Activated CD4-positive, alpha-beta T cell treated with anti-CD3 and anti-CD28 coated beads, Interleukin-2, amount 50 U/mL, for 4 hours (primary cell): ENCODE results near the gene UBE2Q2.
"Not testable (repeated sequence)": the region's sequence is repeated elsewhere in the genome, so short reads cannot be mapped to it uniquely, and the experiment has no call there.

Source experiments
- DNase-seq, 2 experiments: peaks; one replicate each; pipeline ENCODE4 v3.0.0-alpha.2; 2020

UBE2Q2 gene

DNA sequence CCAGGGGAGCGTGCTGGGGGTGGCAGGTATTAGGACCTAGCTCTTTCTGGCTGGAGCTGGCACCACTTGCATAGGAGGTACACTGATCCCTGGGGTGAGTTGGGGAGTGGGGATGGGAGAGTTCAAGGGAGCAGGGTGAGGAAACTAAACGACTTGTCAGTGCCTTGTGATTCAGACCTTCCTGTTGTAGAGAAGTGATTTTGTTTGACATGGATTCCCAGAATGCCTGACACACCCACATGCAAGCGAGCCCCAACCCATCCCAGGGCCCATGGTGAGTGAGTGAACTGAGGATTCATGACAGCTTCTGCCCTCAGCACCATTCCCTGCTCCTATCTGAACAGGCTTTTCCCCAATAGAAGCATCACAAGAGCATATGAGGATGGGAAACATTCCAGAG, 15.6 kb upstream of the UBE2Q2 start:
- no peak for DNase-seq

DNA sequence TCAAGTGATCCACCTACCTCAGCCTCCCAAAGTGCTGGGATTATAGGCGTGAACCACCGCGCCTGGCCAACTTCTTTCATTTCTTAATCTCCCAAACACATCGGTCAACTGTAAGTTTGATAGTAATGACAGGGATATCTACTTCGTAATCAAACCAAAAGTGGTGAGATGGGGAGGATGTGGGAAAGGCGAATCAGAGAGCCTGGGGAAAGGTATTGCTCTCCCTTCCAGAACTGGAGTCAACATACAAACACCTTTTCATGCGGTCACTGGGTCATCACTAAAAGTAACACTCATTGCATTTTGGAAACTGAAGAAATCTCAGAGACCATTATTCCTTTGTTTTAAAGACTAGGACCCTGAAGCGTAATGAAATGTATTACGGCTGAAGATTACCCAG, 14.8 kb upstream of the UBE2Q2 start:
- no peak for DNase-seq

DNA sequence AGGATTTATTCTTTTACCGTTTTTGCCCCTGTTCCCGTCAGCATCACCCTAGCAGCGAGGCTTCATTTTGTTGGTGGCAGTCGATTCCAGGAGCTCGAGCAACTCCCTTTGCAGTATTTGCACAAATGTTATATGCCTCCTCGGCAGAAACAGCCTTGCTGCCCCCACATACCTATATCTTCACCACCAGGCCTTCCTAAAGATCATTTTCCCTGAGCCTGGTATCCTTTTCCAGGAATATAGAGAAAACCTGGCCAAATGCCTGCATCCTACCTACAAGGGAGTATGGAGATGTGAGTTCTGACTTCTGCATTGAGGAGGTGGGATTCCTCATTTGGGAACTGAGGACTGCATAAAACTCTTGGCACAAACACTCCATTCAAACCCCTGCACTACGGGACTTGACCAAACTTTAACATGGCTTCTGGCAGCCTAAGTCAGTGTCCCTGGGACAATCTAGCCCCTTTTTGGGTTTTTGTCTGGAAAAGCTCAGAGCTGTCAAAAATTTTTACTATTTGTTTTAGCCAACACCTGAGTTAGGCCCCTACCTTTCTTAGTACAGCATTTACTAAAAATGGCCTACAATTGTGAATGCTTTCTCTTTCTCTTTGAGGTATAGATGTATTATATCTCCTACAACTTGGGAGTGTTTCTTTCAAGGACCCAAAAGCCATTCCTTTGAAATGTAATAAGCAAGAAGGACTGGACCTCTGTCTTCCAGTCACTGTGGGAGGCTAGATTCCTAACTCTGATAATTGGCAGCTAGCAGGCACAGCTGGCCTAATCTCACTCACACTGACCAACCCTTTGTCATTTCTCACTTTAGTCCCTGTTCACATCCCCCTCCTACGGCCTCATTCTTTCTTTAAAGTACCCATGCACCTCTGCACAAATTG, 12.1 kb upstream of the UBE2Q2 start:
- DNase-seq, result no peak

DNA sequence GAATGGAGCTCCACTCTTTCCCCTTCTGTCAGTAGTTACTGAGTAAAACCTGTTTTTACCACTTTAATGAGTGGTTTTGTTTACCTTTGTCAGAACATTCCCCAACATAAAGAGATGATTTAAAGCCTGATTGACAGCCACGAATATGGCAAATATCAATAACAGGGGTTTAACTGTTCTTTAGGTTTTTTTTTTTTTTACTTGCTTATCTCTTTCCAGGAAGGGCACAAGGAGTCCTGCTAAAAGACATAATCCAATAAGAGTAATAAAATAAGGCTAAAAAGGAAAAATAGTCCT, 11.5 kb upstream of the UBE2Q2 start:
- no peak for DNase-seq

DNA sequence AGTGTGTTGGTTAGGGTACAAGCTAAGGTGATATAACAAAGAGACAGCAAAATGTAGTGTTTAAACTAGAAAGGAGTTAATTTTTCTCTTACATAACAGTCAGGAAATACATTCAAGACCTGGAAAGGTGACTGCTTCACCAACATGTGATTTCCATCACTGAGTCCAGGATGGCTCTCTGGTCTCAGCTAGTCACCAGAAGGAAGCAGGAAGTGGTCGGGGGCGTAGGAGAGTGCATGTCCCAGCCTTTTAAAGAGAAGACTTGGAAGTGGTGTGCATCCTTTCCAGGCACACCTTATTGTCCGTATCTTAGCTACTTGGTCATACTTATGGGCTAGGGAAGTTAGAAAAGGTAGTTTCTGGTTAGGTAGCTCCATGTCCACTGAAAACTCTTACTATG, 11.1 kb upstream of the UBE2Q2 start:
- DNase-seq, result no peak

DNA sequence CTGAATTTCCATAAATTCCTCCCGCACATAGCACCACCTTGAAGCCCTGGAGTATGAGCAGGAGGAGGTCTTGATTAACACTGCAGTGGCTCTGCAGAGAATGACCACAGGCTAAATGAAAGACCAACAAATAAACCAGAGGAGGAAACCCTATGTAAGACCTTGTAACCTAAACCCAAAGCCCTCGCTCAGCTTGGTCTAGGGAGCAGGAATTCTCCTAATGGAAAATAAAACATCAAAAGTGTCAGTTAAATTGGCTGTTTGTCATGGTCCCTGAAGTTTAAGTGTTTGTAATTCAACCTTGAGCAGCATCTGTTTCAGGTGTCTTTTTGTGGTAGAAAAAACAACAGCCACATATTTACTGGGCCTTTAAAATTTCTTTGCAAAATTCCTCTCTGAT, 9.2 kb upstream of the UBE2Q2 start:
- DNase-seq, result no peak

DNA sequence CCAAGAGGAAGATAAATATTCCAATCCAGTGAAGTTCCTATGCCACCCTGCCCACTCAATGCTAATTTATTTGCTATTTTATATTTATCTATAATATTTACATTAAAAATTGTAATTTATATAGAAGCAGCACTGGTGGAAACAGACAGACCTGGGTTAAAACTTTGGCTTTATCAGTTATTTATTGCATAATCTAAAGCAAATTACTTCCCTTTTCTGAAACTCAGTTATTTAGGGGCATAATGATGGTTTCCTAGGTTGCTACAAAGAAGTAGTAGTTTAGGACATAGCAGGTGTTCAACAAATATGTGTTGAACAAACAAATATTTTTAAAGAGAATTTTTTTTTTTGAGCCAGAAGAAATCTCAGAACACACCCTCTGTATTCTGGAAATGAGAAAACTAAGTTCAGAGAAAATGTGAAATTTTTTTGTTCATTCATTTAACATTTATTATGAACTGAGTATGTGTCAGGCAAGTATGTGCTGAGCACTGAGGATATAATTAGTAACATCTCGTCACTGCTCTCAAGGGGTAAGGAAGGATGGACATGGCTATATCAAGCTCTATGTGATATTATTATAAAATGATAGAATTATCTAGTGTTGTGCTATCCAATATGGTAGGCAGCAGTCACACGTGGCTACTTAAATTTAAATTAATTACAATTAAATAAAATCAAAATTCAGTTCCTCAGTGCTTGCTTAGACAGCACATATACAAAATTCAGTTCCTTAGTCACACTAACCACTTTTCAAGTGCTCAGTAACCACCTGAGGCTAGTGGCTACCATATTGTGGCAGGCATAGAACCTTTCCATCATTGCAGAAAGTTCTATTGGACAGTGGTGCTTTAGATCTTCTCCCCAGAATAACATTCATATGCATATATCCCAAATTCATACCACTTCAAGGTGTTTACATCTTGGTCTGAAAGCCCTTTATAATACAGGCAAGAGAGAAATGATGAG, 7.0 kb upstream of the UBE2Q2 start:
- DNase-seq, result no peak

DNA sequence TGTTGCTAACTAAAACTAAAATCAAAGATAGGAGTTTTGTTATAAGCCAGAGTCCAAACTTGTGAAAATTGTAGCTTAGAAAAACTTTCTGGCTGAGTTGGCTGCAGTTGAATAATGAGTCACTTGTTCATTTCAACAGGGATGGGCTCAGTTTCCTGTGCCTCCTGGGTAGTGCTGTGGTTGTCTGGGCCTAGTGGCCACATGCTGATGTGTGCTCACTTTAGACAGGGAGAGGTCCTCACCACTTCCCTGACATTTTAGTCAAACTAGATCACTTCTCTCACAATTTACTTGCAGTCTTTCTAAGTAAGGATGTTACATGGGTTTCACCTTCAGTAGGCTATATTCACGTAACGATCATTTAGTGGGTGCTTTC, 6.3 kb upstream of the UBE2Q2 start:
- no peak for DNase-seq

DNA sequence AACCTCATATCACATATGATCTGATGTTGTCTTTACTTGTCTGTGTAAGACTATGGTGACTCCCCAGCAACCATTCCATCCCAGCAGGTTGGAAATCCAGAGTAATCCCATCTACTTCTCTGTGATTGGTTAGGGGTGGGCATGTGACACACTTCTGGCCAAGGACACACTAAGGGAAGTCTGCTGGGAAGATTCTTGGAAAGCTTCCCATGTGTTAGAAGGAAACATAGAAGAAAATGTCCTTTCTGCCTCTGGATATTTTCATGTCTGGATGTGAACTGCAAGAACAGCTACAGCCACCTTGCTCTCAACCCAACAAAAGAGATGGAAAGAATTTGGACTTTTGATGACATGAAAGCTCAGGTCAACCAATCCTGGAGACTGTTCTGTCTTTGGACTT, 2.6 kb upstream of the UBE2Q2 start:
- DNase-seq, result no peak

DNA sequence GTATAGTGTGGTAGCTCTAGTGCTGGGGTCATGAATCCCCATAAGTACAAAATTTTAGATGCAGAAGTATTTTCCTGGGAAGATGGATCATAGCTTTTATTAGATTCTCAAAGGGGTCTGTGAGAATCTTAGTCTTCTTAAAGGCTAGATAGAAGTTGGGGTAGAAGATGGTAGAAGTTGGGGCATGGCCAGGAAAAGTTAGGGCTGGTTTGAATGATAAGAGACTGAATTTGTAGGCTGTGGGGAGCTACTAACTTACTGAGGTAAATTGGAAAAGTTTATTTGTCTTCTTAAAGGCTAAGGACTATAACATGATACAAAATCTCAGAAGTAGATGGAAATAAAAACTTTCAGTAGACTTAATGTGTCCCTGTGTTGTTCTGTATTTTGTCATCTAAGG, 1.6 kb upstream of the UBE2Q2 start:
- DNase-seq, result no peak

DNA sequence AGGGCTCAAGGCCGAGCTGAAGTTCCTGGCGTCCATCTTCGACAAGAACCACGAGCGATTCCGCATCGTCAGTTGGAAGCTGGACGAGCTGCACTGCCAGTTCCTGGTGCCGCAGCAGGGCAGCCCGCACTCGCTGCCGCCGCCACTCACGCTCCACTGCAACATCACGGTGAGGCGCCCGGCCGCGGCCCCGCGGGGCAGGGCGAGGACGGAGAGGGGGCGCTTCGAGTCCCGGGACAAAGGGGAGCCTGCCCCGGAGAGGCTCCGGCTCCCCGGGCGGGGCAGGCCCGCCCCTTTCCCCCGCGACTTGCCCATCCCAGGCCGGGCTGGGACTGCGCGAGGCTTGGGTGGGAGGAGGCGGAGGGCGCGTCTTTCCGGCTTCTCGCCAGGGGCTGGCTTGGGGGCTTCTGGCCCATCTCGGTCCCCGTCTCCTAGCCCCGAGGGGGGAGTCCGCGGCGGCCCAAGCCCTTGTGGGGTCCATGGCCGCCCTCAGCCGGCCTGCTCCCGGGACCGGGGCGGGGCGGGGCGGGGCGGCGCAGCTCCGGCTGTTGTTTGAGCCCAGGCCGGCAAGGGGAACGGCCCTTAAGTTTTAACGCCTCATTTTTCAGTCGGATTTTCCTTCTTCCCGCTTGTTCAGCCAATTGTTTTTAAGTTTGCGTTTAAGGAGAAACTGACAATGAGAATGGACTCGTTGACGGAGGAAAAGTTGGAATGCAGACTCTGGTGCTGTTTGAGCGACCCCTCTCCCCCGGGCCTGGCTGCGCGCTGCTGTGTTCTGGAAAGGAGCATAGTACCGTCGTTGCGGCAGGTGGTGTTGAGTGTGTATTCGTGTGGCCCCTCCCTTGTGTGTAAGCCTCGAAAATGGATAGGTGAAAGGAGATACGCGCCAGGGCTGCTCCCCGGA, 683 bp downstream of the UBE2Q2 start:
- peak; percentile 39 to 44 for DNase-seq

DNA sequence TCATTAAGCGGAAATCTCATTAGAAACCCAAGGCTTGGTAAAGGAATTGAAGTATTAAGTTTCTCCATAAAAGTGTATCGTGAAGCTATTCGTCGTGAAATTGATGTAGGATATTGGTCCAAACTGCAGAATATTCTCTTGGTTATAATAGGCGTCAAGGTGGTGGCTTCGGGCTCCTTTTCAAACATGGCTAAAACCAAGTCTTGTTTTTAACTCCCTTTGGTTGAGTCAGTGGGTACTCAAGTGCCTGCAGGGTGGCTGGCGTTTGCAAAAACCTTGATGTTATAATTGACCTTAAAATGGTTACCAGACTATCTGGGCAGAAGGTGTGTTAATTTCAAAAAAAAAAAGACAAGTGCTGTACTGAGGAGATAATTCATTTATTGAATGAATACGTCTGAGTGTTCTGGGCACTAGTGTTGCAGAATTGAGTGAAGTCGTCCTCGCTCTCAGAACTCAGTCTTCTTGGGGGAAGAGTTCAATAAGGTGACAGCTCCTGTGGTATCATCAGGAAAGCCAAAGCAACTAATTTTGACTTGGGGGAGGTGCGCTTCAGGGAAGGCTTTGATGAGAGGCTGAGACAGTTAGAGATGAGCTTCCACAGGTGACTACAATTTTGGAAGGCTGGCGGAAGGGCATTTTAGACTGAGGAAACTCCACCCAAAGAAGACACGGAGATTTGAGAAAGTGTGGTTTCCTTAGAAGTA, 1.5 kb downstream of the UBE2Q2 start:
- DNase-seq, result no peak

DNA sequence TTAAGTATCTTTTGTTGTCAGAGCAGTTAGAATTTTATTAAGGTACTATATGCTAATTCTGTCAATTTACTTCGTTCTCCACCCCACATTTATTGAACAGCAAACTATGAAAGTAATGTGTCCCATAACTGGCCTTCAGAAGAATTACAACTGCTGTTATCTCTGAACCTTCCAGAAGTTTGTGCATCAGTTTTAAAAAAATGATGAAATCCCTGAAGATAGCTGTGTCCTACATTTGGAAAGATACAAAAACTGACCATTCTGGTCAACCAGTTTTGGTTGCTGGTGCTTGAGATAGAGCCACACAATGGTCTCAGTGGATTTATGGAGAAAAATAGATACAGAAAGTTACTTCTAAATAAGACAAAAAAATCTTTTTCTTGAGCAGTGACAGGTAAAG, 5.9 kb downstream of the UBE2Q2 start:
- DNase-seq, result no peak

DNA sequence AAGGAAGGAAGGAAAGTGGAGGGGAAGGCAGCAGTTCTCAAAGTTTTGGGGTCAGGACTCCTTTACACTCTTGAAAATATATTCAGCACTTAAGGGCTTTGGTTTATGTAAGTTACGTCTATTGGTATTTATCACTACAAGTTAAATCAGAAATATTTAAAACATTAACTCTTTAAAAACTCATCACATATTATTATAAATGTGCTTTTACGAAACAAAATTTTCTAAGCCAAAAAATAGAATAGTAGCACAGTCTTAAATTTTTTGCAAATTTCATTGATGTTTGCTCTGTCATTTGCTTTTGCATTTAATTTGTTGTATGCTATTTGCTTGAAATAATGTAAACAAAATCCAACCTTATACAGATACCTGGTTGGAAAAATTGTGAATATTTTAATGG, 7.5 kb downstream of the UBE2Q2 start:
- no peak for DNase-seq

DNA sequence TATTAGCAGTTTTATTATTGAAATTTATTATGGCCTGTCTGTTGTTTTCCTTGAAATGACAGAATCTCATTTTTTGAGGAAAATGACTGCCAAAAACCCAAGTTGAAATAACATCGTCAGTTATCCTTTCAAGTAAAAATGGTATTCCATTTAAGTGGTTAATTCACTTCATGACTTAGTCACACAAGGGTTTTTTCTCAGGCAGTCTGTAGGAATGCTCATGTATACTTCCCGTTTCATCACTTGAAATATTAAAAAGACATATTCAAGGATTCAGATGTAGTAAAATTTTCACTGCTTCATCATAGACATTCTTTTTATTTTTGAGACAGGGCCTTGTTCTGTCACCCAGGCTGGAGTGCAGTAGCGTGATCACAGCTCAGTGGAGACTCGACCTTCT, 8.3 kb downstream of the UBE2Q2 start:
- not testable (repeated sequence) for DNase-seq

DNA sequence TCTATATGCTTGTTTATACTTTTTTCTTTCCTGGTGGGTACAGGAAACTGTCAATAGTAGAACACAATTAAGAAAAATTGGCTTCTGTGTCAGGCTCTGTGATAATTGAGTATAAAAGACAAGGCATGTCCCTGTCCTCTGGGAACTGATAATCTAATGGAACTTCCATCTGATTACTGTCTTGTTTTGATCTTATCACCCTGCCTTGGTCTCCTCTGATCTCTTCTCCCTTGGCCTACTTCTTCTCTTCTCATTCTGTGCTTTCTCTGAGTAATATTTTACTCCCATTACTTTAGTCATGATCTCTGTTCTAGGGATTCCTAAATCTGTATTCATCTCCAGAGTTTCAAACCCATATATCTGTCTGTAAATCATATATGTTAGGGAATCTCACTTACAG, 14.6 kb downstream of the UBE2Q2 start:
- DNase-seq, result no peak

DNA sequence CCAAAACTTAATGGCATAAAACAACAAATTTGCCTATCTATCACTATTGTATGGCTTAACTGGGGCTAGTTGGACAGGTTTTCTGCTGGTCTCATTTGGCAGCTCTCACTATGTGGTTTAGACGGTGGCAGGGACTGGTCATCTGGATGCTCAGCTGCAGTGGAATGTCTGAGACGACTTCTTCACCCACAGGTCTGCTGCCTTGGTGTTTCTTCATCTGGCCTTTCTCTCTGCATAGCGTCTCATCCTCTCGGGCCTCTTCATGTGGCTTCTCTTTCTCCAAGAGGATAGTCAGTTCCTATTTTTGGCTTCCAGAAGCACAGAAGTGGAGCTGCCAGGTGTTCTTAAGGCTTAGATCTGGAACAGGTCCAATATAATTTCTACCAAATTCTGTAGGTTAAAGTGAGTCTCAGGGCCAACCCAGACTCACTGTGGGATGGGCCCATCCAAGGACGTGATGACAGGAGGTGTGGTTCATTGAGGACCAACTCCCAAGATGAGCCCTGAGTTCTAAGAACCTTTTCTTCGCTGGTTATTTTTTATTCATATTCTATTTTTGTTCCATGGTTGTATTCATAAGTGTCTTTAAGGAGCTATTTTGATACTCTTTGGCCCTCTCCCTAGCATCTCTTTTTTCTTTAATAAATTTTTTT, 18.6 kb downstream of the UBE2Q2 start:
- no peak for DNase-seq

DNA sequence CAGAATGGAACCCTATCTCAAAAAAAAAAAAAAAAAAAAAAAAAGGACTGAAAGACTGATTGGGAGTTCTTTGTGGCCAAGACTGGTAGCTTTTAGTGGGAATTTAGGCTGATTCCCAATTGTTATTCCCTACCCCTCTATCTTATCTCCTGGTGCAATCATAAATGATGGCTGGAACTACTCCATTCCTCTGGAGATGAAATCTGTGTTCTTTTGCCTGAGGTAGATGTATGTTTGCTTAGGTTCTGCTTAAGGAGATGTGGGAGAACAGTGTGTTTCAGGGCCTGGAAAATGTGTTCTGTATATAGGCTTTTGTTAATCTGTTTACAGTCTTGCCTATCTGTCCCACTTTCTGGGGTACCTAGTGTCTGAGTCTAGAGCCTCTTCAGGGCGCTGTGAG, 19.5 kb downstream of the UBE2Q2 start:
- DNase-seq, result no peak

DNA sequence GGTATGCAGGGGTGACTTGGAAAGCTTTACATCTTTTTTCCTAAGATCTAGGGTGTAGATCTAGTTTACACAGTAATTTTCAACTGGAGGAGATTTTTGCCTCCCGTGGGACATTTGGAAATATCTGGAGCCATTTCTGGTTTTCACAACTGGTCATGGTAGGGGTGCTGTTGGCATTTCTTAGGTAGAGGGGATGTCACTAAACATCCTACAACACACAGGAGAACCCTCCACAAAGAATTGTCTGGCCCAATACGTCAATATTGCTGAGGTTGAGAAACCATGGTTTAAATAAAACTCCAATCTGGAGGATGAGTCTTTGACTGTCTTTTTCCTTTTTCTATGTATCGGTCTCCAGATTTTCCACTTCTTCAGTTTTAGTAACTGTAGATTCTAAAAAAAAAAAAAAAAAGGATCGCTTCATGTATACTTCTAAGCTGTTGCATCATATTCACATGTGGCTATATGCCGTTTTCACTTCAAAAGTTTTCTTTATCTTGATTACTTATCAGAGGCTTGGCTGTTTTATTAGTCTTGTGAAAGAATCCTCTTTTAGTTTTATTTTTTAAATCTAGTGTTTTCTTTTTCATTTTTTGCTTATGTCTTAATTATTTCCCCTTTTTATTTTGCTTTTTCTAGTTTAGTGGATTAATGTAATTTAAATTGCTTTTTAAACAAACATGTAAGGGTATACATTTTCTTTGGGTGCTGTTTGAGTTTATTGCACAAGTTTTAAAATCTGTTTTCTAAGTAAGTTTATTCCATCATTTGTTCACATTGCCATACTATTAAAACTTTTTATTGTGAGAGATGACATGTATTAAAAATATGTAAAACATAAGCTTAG, 21.2 kb downstream of the UBE2Q2 start:
- DNase-seq, result no peak

DNA sequence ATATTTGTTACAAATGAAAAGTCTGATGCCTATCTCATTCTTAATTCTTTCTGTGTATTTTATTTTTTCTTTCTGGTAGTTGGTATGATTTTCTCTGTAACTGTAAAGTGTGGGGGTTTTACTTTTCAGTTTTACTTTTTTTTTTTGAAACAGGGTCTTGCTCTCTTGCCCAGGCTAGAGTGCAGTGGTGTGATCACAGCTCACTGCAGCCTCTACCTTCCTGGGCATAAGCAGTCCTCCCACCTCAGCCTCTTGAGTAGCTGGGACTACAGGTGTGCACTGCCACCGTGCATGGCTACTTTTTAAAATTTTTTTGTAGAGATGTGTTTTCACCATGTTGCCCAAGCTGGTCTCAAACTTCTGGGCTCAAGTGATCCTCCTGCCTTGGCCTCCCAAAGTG, 22.8 kb downstream of the UBE2Q2 start:
- not testable (repeated sequence) for DNase-seq

DNA sequence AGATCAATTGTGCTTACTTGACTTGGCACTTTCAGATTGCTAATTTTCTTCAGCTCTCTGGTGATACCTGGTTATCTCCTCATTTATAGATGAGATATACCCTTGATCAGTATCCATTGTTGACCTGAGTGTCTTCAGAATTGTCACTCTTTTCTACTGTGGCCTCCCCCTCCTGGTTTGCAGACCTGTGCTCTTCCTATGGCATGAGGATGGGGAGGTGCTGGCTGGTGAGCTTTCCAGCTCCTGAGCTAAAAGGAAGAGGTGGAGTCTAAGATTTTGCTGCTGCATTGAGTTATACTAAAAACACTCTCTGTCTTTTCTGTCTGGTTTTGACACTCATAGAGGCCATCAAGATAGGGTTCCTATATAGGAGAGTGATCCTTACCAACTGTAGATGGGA, 23.7 kb downstream of the UBE2Q2 start:
- DNase-seq, result no peak
